ENCODE data around the gene SSC4D. TPM values are rescaled to one million over a fixed set of nuclear protein-coding genes. Genes with fewer than 3 reads are reported as not detected.

Gene SSC4D
- total RNA-seq, 3 donors from 2014 or later (not counting 1 experiment from before 2014, with no cell fraction given): 0.40 TPM; not detected in 2

DNA sequence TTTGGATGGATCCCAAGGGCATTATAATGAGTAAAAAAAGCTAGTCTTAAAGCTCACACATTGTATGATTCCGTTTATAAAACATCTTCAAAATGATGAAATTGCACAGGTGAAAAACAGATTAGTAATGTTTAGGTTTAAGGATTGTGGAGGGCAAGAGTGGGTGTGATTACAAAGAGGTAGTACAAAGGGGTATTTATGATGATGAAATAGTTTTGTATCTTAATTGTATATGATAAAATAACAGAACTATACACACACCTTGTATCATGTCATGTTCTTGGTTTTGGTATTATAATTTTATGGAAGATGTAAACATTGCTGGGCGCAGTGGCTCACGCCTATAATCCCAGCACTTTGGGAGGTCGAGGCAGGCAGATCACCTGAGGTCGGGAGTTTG lies 2.8 kb upstream of the SSC4D start:
- DNase-seq: no peak
- no peak overlapping the region for H3K27ac Mint-ChIP-seq
- H3K4me1 Mint-ChIP-seq: no peaks in the 10 kb centered on the region
- H3K27me3 Mint-ChIP-seq (ENCODE audit: low read depth in 2 of 2): peaks cover 0 to 5% of the 10 kb centered on the region in 2 donors
- WGBS (ENCODE audit: insufficient coverage): 85% methylated on average over 1 of the region's 5 CpGs
- Histone ChIP-seq H3K36me3 (ENCODE audit: control insufficient read depth, insufficient read depth, low read length) (no peaks in the 10 kb centered on the region), H3K4me1 (ENCODE audit: control insufficient read depth, insufficient read depth, low read length) (no peaks in the 10 kb centered on the region), H3K27me3 (ENCODE audit: control insufficient read depth, insufficient read depth, low read length) (no peaks in the 10 kb centered on the region), H3K27ac (ENCODE audit: low read length) (no peak overlapping the region), H3K4me3 (ENCODE audit: low read length) (no peak overlapping the region), H3K9me3 (ENCODE audit: control insufficient read depth, insufficient read depth, low read length) (no peaks in the 10 kb centered on the region)
- TF ChIP-seq, protein P1, sequence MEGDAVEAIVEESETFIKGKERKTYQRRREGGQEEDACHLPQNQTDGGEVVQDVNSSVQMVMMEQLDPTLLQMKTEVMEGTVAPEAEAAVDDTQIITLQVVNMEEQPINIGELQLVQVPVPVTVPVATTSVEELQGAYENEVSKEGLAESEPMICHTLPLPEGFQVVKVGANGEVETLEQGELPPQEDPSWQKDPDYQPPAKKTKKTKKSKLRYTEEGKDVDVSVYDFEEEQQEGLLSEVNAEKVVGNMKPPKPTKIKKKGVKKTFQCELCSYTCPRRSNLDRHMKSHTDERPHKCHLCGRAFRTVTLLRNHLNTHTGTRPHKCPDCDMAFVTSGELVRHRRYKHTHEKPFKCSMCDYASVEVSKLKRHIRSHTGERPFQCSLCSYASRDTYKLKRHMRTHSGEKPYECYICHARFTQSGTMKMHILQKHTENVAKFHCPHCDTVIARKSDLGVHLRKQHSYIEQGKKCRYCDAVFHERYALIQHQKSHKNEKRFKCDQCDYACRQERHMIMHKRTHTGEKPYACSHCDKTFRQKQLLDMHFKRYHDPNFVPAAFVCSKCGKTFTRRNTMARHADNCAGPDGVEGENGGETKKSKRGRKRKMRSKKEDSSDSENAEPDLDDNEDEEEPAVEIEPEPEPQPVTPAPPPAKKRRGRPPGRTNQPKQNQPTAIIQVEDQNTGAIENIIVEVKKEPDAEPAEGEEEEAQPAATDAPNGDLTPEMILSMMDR (IDR thresholded peaks at IDR 0.05): no peak
- H3K4me3 Mint-ChIP-seq: no peak overlapping the region
- ATAC-seq: no peak
- H3K9me3 Mint-ChIP-seq: no peaks in the 10 kb centered on the region
- intact Hi-C loops (cut with micrococcal nuclease): no loop called here
- no peaks in the 10 kb centered on the region for H3K36me3 Mint-ChIP-seq

DNA sequence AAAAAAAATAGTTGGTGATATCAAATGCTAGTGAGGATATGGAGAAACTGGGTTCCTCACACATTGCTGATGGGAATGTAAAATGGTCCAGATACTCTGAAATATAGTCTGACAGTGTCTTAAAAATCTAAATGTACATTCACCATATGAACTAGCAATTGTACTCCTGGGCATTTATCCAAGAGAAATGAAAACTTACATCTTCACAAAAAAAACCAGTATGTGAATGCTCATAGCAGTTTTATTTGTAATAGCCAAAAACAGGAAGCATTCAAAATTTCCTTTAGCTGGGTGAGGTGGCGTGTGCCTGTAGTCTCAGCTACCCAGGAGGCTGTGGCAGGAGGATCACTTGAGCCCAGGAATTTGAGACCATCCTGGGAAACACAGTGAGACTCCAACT lies 2.1 kb upstream of the SSC4D start:
- no peak overlapping the region for H3K4me3 ChIP-seq (ENCODE audit: low read length)
- WGBS (ENCODE audit: insufficient coverage): 72% methylated on average over 1 of the region's 1 CpG

DNA sequence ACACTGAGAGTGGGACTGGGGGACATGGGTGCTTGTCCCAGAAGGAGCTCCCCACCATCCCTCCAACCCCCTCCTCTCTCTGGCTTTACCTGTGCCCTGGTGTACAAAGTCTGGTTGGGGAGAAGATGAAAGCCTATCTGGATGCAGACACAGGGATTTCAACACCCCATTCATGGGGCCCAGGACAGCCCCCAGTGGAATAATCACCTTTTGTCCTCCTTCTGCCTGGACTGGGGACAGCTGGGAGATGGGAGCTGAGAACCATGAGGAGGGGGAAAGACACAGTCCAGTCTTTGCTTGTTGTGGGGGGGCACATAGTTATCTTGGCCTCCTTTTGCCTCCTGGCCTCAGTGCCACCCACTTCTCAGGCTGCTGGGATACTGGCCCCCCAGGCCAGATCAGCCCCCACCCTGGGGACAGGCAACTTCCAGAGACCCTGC lies 1.4 kb downstream of the SSC4D start:
- Mint-ChIP-seq H3K4me1 (peaks cover 0 to 5% of the 10 kb centered on the region in 2 donors), H3K27me3 (ENCODE audit: low read depth in 2 of 2) (peaks cover 0 to 5% of the 10 kb centered on the region in 2 donors), H3K36me3 (no peaks in the 10 kb centered on the region), H3K27ac (no peak overlapping the region), H3K4me3 (no peak overlapping the region), H3K9me3 (no peaks in the 10 kb centered on the region)
- DNase-seq: no peak
- intact Hi-C loops (cut with micrococcal nuclease): no loop called here
- Histone ChIP-seq H3K4me3 (ENCODE audit: low read length) (no peak overlapping the region), H3K9me3 (ENCODE audit: control insufficient read depth, insufficient read depth, low read length) (no peaks in the 10 kb centered on the region), H3K4me1 (ENCODE audit: control insufficient read depth, insufficient read depth, low read length) (peaks cover 4% of the 10 kb centered on the region), H3K27ac (ENCODE audit: low read length) (no peak overlapping the region), H3K36me3 (ENCODE audit: control insufficient read depth, insufficient read depth, low read length) (no peaks in the 10 kb centered on the region), H3K27me3 (ENCODE audit: control insufficient read depth, insufficient read depth, low read length) (no peaks in the 10 kb centered on the region)
- TF ChIP-seq, protein P1 (IDR thresholded peaks at IDR 0.05): no peak
- ATAC-seq: no peak

More for the DNA sequence above, 2.1 kb upstream of the SSC4D start:
- Histone ChIP-seq H3K36me3 (ENCODE audit: control insufficient read depth, insufficient read depth, low read length) (no peaks in the 10 kb centered on the region), H3K9me3 (ENCODE audit: control insufficient read depth, insufficient read depth, low read length) (no peaks in the 10 kb centered on the region), H3K27me3 (ENCODE audit: control insufficient read depth, insufficient read depth, low read length) (no peaks in the 10 kb centered on the region), H3K4me1 (ENCODE audit: control insufficient read depth, insufficient read depth, low read length) (no peaks in the 10 kb centered on the region), H3K27ac (ENCODE audit: low read length) (no peak overlapping the region)
- Mint-ChIP-seq H3K36me3 (no peaks in the 10 kb centered on the region), H3K4me3 (no peak overlapping the region), H3K27me3 (ENCODE audit: low read depth in 2 of 2) (peaks cover 0 to 5% of the 10 kb centered on the region in 2 donors), H3K9me3 (no peaks in the 10 kb centered on the region), H3K27ac (no peak overlapping the region), H3K4me1 (no peaks in the 10 kb centered on the region)
- TF ChIP-seq, protein P1 (IDR thresholded peaks at IDR 0.05): no peak
- intact Hi-C loops (cut with micrococcal nuclease): no loop called here
- no peak for DNase-seq
- no peak for ATAC-seq

DNA sequence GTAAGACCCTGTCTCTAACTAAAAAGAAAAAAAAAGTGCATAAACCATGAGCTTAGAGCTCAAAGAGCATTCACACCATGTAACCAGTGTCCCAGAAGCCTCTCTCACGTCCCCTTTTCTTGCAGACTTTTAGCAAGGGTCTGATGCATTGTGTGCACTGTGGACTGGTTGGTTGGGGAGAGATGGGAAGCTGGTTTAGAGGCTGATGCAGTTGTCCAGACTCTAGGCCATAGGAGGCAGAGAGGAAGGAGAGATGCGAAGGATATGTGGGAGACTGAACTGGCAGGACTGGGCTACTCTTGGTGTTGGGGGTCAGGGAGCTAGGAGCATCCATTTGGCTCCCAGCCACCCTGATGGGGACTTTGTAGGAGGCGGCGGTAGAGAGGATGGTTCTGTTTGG lies 1.8 kb downstream of the SSC4D start:
- Mint-ChIP-seq H3K36me3 (no peaks in the 10 kb centered on the region), H3K4me1 (peaks cover 0 to 5% of the 10 kb centered on the region in 2 donors), H3K27me3 (ENCODE audit: low read depth in 2 of 2) (peaks cover 0 to 5% of the 10 kb centered on the region in 2 donors), H3K4me3 (no peak overlapping the region), H3K27ac (no peak overlapping the region), H3K9me3 (no peaks in the 10 kb centered on the region)
- H3K27ac ChIP-seq (ENCODE audit: low read length): no peak overlapping the region
- ATAC-seq: no peak
- DNase-seq: no peak
- H3K9me3 ChIP-seq (ENCODE audit: control insufficient read depth, insufficient read depth, low read length): no peaks in the 10 kb centered on the region
- peaks cover 4% of the 10 kb centered on the region for H3K4me1 ChIP-seq (ENCODE audit: control insufficient read depth, insufficient read depth, low read length)
- H3K36me3 ChIP-seq (ENCODE audit: control insufficient read depth, insufficient read depth, low read length): no peaks in the 10 kb centered on the region
- H3K4me3 ChIP-seq (ENCODE audit: low read length): no peak overlapping the region
- no peaks in the 10 kb centered on the region for H3K27me3 ChIP-seq (ENCODE audit: control insufficient read depth, insufficient read depth, low read length)
- intact Hi-C loops (cut with micrococcal nuclease): no loop called here
- TF ChIP-seq, protein P1 (IDR thresholded peaks at IDR 0.05): no peak
- WGBS (ENCODE audit: insufficient coverage): 92% methylated on average over 4 of the region's 4 CpGs

All from natural killer cell (primary cell).